Kidney (tissue), 14 donors: ENCODE results near the gene KRTAP5-11. TPM values are rescaled to one million over a fixed set of nuclear protein-coding genes. Genes with fewer than 3 reads are reported as not detected.
"Not testable (repeated sequence)": the region's sequence is repeated elsewhere in the genome, so short reads cannot be mapped to it uniquely, and the experiment has no call there.

Experiments
- DNase-seq, 5 donors: peaks; one replicate each; pipeline ENCODE4 v3.0.0-alpha.2; 2013 to 2020
- FAIRE-seq: peaks from 2 replicates; lab custom pipeline; 2012; peaks lifted over from hg19 to GRCh38; lab: Jason Lieb, UNC
- H3K27ac ChIP-seq, 2 donors: one replicate each; pipeline ENCODE4 v1.7.0; 2013; ENCODE audit warnings: low read depth in 2 of 2, low read length in 2 of 2, inconsistent platforms in 1 of 2
- H3K27me3 ChIP-seq: one replicate; pipeline ENCODE4 v1.7.1; 2013; ENCODE audit warnings: low read length, inconsistent platforms; ENCODE audit not compliant: control insufficient read depth, insufficient read depth
- H3K36me3 ChIP-seq, 3 donors: one replicate each; pipeline versions ENCODE4 v1.7.0 to v1.7.1; 2013; ENCODE audit warnings: low read length in 3 of 3, control low read depth in 1 of 3, inconsistent platforms in 1 of 3; ENCODE audit not compliant: insufficient read depth in 3 of 3, control insufficient read depth in 2 of 3
- H3K4me1 ChIP-seq, 3 donors: one replicate each; pipeline versions ENCODE4 v1.7.0 to v1.7.1; 2013; ENCODE audit warnings: low read length in 3 of 3, inconsistent platforms in 1 of 3, low read depth in 1 of 3; ENCODE audit not compliant: control insufficient read depth in 2 of 3, insufficient read depth in 2 of 3
- H3K4me3 ChIP-seq, 3 donors: one replicate each; pipeline versions ENCODE4 v1.7.0 to v1.8.1; 2013; ENCODE audit warnings: low read length in 3 of 3, control low read depth in 1 of 3, inconsistent platforms in 1 of 3
- H3K9ac ChIP-seq, 3 donors: one replicate each; pipeline versions ENCODE4 v1.7.0 to v1.7.1; 2013; ENCODE audit warnings: low read length in 3 of 3, control low read depth in 1 of 3, inconsistent platforms in 1 of 3
- H3K9me3 ChIP-seq, 3 donors: one replicate each; pipeline versions ENCODE4 v1.7.0 to v1.7.1; 2013; ENCODE audit warnings: low read length in 3 of 3, control low read depth in 1 of 3, inconsistent platforms in 1 of 3; ENCODE audit not compliant: control insufficient read depth in 2 of 3, insufficient read depth in 1 of 3
- intact Hi-C: fragments of 100-400 bp; cut with DNase I; formaldehyde crosslinking; loops from one replicate; pipeline ENCODE4 v1.11.1; 2022
- polyA plus RNA-seq: library from polyadenylated mRNA; stranded (reverse); fragments of 350-450 nt; fragmentation: Illumina TruSeq; extraction: RNeasy Lipid Tissue Mini Kit (QIAGEN cat#74804); gene quantifications from one replicate; pipeline ENCODE4 v1.2.3, GENCODE V29; 2014; ENCODE audit warnings: low read depth, low replicate concordance; ENCODE audit not compliant: insufficient read depth
- total RNA-seq: library from RNA; stranded (reverse); fragmentation: NEBNext Ultra II Directional; extraction: Animal tissue kit (Norgen Biotek cat#: 25700); gene quantifications from one replicate; pipeline ENCODE4 v1.2.1, GENCODE V29; 2021
- TF ChIP-seq, protein P1 (sequence below): IDR thresholded peaks from 3 replicates; pipeline ENCODE4 v1.5.1; 2012; ENCODE audit warnings: mild to moderate bottlenecking, moderate library complexity, borderline replicate concordance; ENCODE audit not compliant: insufficient read depth; ENCODE audit errors: extremely low read depth
- donor health status: control.
- donor health status: control.
- donor health status: control.
- donor health status: control.
- donor health status: control.
- donor health status: DM: yes; HTN: yes; CAD: no.
- donor health status: Normal renal cell carcinoma (clear cell type).

The KRTAP5-11 gene
- total and polyA plus RNA-seq, 2 donors from 2014 or later = not detected

DNA sequence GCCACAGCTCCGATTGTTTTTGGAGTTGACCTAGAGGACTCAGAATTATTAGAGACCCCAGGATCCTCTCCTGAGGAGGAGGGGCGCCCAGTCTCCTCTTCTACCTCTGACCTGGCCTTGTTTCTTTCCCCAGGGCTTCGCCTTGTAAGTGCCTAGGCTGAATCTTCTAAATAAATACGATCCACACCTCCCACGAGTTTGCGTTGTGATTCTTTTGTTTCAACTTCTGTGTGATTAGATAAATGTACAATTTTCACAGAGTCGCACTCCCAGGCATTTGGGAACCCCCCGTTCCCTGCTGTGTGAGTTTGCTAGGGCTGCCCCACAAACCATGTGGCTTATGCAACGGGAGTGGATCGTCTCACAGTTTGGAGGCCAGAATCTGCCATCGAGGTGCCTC, 43.7 kb downstream of the KRTAP5-11 start:
- TF ChIP-seq, protein P1, sequence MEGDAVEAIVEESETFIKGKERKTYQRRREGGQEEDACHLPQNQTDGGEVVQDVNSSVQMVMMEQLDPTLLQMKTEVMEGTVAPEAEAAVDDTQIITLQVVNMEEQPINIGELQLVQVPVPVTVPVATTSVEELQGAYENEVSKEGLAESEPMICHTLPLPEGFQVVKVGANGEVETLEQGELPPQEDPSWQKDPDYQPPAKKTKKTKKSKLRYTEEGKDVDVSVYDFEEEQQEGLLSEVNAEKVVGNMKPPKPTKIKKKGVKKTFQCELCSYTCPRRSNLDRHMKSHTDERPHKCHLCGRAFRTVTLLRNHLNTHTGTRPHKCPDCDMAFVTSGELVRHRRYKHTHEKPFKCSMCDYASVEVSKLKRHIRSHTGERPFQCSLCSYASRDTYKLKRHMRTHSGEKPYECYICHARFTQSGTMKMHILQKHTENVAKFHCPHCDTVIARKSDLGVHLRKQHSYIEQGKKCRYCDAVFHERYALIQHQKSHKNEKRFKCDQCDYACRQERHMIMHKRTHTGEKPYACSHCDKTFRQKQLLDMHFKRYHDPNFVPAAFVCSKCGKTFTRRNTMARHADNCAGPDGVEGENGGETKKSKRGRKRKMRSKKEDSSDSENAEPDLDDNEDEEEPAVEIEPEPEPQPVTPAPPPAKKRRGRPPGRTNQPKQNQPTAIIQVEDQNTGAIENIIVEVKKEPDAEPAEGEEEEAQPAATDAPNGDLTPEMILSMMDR = no peak
- H3K9ac ChIP-seq = no peak overlapping the region
- FAIRE-seq (no peak), DNase-seq (no peak)
- H3K27ac ChIP-seq = no peak overlapping the region
- H3K27me3 ChIP-seq = no peaks in the 10 kb centered on the region
- peaks cover 0 to 5% (median 0%) of the 10 kb centered on the region in 3 donors for H3K4me1 ChIP-seq
- H3K36me3 ChIP-seq = no peaks in the 10 kb centered on the region
- no peaks in the 10 kb centered on the region for H3K9me3 ChIP-seq
- H3K4me3 ChIP-seq = no peak overlapping the region
- intact Hi-C loops = no loop called here

DNA sequence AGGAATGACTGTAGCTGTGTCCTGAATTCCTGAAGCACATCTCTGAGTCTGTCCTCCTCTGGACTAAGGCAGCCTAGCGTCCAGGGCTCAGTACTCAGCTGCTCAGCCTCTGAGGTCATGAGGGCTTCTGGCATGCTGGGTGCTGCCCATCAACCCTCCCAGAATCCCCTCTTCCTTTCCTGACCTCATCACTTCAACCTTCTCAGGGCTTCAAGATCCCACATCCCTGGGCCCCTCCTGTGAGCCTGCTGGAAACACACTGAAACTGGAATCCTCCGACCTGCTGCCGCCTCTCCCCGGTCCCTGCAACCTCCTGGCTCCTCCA, 44.0 kb downstream of the KRTAP5-11 start:
- FAIRE-seq = no peak
- no peaks in the 10 kb centered on the region for H3K27me3 ChIP-seq

DNA sequence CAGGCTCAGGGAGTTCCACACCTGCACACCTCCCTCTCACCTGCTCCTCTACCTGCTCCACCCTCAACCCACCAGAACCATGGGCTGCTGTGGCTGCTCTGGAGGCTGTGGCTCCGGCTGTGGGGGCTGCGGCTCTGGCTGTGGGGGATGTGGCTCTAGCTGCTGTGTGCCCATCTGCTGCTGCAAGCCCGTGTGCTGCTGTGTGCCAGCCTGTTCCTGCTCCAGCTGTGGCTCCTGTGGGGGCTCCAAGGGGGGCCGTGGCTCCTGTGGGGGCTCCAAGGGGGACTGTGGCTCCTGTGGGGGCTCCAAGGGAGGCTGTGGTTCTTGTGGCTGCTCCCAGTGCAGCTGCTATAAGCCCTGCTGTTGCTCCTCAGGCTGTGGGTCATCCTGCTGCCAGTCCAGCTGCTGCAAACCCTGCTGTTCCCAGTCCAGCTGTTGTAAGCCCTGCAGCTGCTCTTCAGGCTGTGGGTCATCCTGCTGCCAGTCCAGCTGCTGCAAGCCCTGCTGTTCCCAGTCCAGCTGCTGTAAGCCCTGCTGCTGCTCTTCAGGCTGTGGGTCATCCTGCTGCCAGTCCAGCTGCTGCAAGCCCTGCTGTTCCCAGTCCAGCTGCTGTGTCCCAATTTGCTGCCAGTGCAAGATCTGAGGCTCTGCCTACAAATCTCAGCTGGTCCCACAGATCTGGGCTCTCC, 44.6 kb downstream of the KRTAP5-11 start, which contains the start of gene KRTAP5-8:
KRTAP5-8 (plus strand) TSS at position 49 of the 689 bp plus-strand sequence; CDS start at position 80, 31 bp downstream.
- H3K9me3 ChIP-seq, intact Hi-C loops, H3K4me1 ChIP-seq, H3K36me3 ChIP-seq, H3K27me3 ChIP-seq, H3K9ac ChIP-seq, H3K27ac ChIP-seq, FAIRE-seq, H3K4me3 ChIP-seq: not testable (repeated sequence)
- peak in 2 of 5 donors; percentile 19 to 24 for DNase-seq

More for the DNA sequence above, 44.0 kb downstream of the KRTAP5-11 start:
- Histone ChIP-seq H3K4me1 (peaks cover 0 to 5% (median 0%) of the 10 kb centered on the region in 3 donors), H3K9me3 (no peaks in the 10 kb centered on the region), H3K9ac (no peak overlapping the region), H3K4me3 (no peak overlapping the region), H3K36me3 (no peaks in the 10 kb centered on the region), H3K27ac (no peak overlapping the region)
- TF ChIP-seq, protein P1 = no peak
- peak in 2 of 5 donors; percentile 7 to 26 for DNase-seq
- intact Hi-C loops = no loop called here

DNA sequence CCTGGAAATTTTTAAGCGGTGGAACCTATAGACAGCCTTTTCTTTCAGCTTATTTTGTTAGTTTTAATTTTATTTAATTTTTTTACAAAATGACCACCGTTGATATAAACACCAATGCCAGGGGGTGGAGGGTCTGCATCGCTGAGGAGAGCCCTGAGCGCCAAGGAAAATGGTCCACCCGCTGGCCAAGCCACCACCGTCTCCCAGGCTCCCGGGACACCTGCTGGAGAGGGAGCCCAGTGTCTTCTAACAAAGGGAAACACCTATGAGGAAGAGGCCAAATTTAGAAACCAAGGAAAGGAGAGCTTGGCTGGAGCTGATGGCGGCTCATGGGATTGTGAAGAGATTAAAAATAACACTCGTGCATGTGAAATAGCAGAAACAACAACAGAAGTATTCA, 45.1 kb downstream of the KRTAP5-11 start:
- FAIRE-seq (no peak), DNase-seq (no peak)
- Histone ChIP-seq H3K9ac (no peak overlapping the region), H3K4me3 (no peak overlapping the region), H3K27ac (no peak overlapping the region), H3K4me1 (peaks cover 0 to 5% (median 0%) of the 10 kb centered on the region in 3 donors), H3K36me3 (no peaks in the 10 kb centered on the region), H3K27me3 (no peaks in the 10 kb centered on the region), H3K9me3 (no peaks in the 10 kb centered on the region)
- intact Hi-C loops = no loop called here
- TF ChIP-seq, protein P1 = no peak
